ENCODE measurements around the gene ARHGEF25. TPM values are rescaled to one million over a fixed set of nuclear protein-coding genes. Genes with fewer than 3 reads are reported as not detected.
A peak's percentile ranks its signal among the peaks of the same experiment; 100 is the strongest.

ARHGEF25 gene
- total RNA-seq, 1 donor from 2014 or later, result 9.7 TPM

DNA sequence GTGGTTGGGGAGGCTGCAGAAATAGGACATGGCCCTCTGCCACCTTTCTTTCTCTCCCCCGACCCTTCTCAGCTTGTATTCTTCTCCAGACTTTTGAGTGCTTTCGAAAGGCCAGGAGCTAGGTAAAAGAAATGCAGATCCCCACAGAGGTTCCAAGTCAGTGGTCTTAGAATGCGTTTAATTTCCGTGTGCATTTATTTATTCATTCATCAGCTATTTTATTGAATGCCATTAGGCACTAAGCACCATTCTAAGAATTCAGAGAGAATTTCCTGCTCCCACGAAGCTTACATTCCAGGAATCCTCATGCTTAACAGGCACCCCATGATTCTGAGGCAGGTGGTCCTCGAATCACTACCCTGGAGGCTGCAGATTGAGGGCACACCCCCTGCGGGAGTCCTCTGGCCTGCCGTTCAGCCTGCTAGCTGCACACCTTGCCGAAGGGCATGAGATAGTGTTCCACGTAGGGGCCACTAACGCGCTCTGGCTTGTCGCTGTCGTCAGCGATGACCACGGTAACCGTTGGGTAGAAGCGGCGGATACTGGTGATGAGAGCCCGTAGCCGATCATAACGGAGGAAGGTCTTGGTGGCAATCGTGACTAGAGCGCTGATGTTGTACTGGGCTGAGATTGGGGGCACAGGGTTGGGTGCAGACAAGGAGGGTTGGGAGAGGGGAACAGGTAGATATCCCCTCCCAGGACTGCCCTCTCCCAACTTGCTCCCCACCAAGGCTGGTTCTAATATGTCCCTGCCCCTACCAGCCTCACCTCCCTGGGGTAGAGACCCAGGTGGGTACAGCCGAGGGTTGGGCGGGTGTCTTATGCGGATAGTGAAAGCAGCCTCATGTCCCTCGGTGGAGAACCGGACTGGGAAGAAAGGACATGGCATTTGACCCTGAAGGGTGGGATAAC, 17.3 kb downstream of the ARHGEF25 start:
- Histone ChIP-seq H3K4me1 (peaks cover 29% of the 10 kb centered on the region), H3K27ac (replicated peaks) (no peak overlapping the region), H3K4me3 (no peak overlapping the region), H3K27me3 (ENCODE audit: low read depth) (peaks cover 90% of the 10 kb centered on the region), H3K36me3 (peaks cover 6% of the 10 kb centered on the region), H3K9me3 (replicated peaks) (no peaks in the 10 kb centered on the region)
- DNase-seq, result no peak
- intact Hi-C loops (cut with micrococcal nuclease), result no loop called here
- TF ChIP-seq, protein P1, sequence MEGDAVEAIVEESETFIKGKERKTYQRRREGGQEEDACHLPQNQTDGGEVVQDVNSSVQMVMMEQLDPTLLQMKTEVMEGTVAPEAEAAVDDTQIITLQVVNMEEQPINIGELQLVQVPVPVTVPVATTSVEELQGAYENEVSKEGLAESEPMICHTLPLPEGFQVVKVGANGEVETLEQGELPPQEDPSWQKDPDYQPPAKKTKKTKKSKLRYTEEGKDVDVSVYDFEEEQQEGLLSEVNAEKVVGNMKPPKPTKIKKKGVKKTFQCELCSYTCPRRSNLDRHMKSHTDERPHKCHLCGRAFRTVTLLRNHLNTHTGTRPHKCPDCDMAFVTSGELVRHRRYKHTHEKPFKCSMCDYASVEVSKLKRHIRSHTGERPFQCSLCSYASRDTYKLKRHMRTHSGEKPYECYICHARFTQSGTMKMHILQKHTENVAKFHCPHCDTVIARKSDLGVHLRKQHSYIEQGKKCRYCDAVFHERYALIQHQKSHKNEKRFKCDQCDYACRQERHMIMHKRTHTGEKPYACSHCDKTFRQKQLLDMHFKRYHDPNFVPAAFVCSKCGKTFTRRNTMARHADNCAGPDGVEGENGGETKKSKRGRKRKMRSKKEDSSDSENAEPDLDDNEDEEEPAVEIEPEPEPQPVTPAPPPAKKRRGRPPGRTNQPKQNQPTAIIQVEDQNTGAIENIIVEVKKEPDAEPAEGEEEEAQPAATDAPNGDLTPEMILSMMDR (IDR thresholded peaks at IDR 0.05; ENCODE audit: borderline replicate concordance), result no peak

GRCh38 chr12:57629897-57630471, 18.7 kb downstream of the ARHGEF25 start:
- H3K9me3 ChIP-seq (replicated peaks), result no peaks in the 10 kb centered on the region
- H3K27ac ChIP-seq (replicated peaks), result no peak overlapping the region
- H3K4me1 ChIP-seq, result peaks cover 30% of the 10 kb centered on the region
- peaks cover 5% of the 10 kb centered on the region for H3K36me3 ChIP-seq
- peaks cover 81% of the 10 kb centered on the region for H3K27me3 ChIP-seq (ENCODE audit: low read depth)
- intact Hi-C loops (cut with micrococcal nuclease), result no loop called here
- TF ChIP-seq, protein P1 (IDR thresholded peaks at IDR 0.05; ENCODE audit: borderline replicate concordance), result no peak
- H3K4me3 ChIP-seq, result no peak overlapping the region
- DNase-seq, result no peak

DNA sequence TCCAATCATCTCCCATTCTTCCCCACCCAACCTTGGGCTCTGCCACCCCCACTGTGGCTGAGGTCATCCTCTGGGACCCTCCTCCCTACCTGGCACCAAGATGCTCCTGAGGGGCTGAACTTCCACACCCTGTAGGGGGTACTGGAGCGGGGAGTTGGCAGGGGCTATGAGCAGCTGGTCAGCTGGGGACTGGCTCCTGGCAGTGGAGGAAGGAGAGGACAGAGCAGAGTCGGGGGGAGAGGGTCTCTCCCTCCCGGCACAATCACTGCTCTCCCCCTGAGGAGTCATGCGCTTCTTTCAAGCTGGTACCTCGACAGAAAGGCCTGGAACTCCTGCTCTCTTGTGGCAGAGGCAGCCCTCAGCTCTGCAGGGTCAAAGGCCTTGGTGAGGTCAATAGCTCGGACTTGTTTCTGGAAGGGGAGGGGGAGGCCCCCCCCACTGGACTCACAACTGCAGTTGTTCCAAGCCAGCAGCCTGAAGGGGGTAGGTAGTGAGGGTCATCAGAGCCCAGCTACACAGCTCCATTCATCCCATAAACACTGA, 19.7 kb downstream of the ARHGEF25 start:
- TF ChIP-seq, protein P1 (IDR thresholded peaks at IDR 0.05; ENCODE audit: borderline replicate concordance), result no peak
- H3K4me1 ChIP-seq, result peaks cover 30% of the 10 kb centered on the region
- peaks cover 77% of the 10 kb centered on the region for H3K27me3 ChIP-seq (ENCODE audit: low read depth)
- H3K9me3 ChIP-seq (replicated peaks), result no peaks in the 10 kb centered on the region
- peak overlapping the region; percentile 80 for H3K4me3 ChIP-seq
- H3K36me3 ChIP-seq, result peaks cover 5% of the 10 kb centered on the region
- intact Hi-C loops (cut with micrococcal nuclease), result no loop called here
- H3K27ac ChIP-seq (replicated peaks), result no peak overlapping the region
- DNase-seq, result no peak

GRCh38 chr12:57631566-57632072, 20.4 kb downstream of the ARHGEF25 start:
- no peaks in the 10 kb centered on the region for H3K36me3 ChIP-seq
- peaks cover 75% of the 10 kb centered on the region for H3K27me3 ChIP-seq (ENCODE audit: low read depth)
- TF ChIP-seq, protein P1 (IDR thresholded peaks at IDR 0.05; ENCODE audit: borderline replicate concordance), result no peak
- H3K27ac ChIP-seq (replicated peaks), result peak overlapping the region; percentile 55
- peak overlapping the region; percentile 80 for H3K4me3 ChIP-seq
- peaks cover 30% of the 10 kb centered on the region for H3K4me1 ChIP-seq
- DNase-seq, result no peak
- H3K9me3 ChIP-seq (replicated peaks), result no peaks in the 10 kb centered on the region
- intact Hi-C loops (cut with micrococcal nuclease), result no loop called here

DNA sequence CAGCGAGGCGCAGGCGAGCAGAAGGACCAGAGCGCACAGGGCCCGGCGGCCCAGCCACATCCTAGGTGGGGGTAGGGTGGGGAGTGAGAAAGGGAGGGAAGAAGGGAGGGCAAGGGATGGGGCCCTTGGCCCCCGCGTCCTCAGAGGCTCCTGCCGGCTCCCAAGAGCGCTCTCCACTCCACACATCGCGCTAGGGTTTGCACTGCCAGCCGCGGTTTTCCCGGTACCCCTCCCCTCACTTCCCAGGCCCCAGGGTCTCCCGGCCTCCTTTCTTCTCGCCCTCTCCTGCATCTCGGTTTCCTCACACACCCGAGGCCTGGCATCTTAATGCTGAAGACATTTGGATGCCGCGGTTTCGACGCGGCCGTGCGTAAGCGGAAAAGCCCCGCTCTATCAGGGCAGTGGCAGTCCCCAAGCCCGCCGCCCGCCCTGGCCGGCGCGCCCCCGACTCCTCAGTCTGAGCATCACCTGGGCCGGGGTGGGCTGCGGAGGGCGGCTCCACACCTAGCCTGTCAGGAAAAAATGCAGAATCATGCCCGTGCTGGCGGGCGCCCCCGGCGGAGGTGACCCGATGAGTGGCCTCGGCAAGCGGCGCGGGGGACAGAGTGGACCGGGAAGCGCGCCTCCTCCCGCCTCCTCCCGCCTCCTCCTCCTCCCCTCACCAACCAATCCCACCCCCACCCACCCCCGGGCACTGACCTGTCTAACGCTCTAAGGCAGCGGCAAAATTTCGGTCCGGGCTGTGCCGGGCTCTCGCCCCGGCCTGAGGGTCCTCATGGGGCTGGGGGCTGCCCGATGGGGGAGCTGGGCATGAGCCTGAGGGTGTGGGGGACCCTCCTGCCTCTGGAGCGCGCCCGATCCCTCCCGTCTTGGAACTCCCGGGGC, 21.1 kb downstream of the ARHGEF25 start:
- Histone ChIP-seq H3K9me3 (replicated peaks) (no peaks in the 10 kb centered on the region), H3K4me3 (peak overlapping the region; percentile 80), H3K36me3 (no peaks in the 10 kb centered on the region), H3K4me1 (peaks cover 28% of the 10 kb centered on the region), H3K27ac (replicated peaks) (peak overlapping the region; percentile 55), H3K27me3 (ENCODE audit: low read depth) (peaks cover 75% of the 10 kb centered on the region)
- TF ChIP-seq, protein P1 (IDR thresholded peaks at IDR 0.05; ENCODE audit: borderline replicate concordance), result no peak
- no peak for DNase-seq
- intact Hi-C loops (cut with micrococcal nuclease), result no loop called here

Data from left ventricle myocardium inferior (tissue), 1 donor.